Measurements from ENCODE around the gene EZH1. TPM values are rescaled to one million over a fixed set of nuclear protein-coding genes. Genes with fewer than 3 reads are reported as not detected.
A peak's percentile ranks its signal among the peaks of the same experiment; 100 is the strongest.

Gene EZH1
- total and polyA plus RNA-seq, 2 donors = 18.5 to 38.8 TPM

DNA sequence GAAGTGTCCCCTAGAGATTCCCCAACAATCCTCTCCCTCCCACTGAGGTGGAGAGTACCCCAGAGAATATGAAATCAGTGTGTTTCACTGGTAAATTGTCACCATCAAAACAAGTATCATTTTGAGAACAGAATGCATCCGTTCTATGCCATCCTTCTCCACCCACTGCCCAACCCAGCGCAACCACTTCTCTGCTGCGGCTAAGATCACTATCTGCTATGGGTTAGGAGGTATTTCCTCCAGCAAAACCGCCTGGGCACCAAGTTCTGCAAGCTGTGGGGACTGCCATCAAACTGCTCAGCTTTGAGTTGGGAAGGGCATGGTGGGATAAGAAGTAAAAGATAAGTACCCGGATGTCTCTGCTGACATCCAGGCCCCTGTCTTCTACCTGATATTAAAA is 38.1 kb downstream of the EZH1 start:
- Histone ChIP-seq H3K27me3 (ENCODE audit: control insufficient read depth in 2 of 2, insufficient read depth in 1 of 2, low read length in 1 of 2) (no peaks in the 10 kb centered on the region), H3K27ac (ENCODE audit: low read depth in 1 of 2, low read length in 1 of 2) (no peak overlapping the region), H3K4me1 (ENCODE audit: control insufficient read depth in 2 of 2, insufficient read depth in 2 of 2, low read length in 2 of 2) (peaks cover 6 to 30% of the 10 kb centered on the region in 2 donors), H3K9me3 (ENCODE audit: control insufficient read depth in 2 of 2, insufficient read depth in 1 of 2, low read length in 1 of 2) (no peaks in the 10 kb centered on the region), H3K36me3 (ENCODE audit: control insufficient read depth in 2 of 2, insufficient read depth in 2 of 2, low read length in 1 of 2) (peaks cover 89 to 91% of the 10 kb centered on the region in 2 donors), H3K4me3 (ENCODE audit: low read length in 2 of 2) (no peak overlapping the region)
- 45% methylated on average over 5 of the region's 5 CpGs for WGBS
- DNase-seq (ENCODE audit: low read depth in 6 of 9, low spot score in 9 of 9) = peak in 1 of 9 donors; percentile 49

DNA sequence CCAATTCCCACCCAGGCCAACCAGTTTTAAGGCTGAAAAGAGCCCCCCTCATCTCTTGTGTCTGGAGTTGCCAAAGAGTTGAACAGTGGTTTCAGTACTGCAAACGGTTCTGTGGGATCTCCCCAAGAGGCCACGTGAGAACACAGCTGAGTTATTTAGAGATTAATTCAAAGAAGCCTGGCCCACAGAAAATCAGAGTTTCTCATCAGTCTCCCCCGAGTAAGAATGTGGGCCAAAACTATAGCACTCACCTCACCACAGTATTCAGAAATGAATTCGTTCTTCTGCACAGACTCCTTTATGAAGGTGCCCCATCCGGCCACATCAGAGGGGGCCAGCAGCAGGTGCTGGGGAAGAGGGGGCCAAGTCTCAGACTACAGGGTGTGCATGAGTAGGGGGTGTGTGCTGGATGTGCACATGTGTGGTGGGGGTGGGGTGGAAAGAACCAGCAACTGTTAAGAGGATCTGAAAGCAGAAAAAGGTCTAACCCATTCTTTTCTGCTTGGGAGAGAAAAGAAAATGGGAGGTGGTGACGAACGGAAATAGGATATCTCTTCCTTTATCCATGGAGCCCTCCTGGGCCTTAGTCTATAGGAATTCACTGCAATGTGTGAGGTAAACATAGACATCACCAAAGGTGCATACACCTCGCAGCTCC is 39.9 kb downstream of the EZH1 start:
- Histone ChIP-seq H3K36me3 (ENCODE audit: control insufficient read depth in 2 of 2, insufficient read depth in 2 of 2, low read length in 1 of 2) (peaks cover 93 to 94% of the 10 kb centered on the region in 2 donors), H3K27me3 (ENCODE audit: control insufficient read depth in 2 of 2, insufficient read depth in 1 of 2, low read length in 1 of 2) (no peaks in the 10 kb centered on the region), H3K4me3 (ENCODE audit: low read length in 2 of 2) (no peak overlapping the region), H3K4me1 (ENCODE audit: control insufficient read depth in 2 of 2, insufficient read depth in 2 of 2, low read length in 2 of 2) (peaks cover 6 to 30% of the 10 kb centered on the region in 2 donors), H3K27ac (ENCODE audit: low read depth in 1 of 2, low read length in 1 of 2) (no peak overlapping the region), H3K9me3 (ENCODE audit: control insufficient read depth in 2 of 2, insufficient read depth in 1 of 2, low read length in 1 of 2) (no peaks in the 10 kb centered on the region)
- 47% methylated on average over 8 of the region's 8 CpGs for WGBS
- DNase-seq (ENCODE audit: low read depth in 6 of 9, low spot score in 9 of 9) = peak in 1 of 9 donors; percentile 50

DNA sequence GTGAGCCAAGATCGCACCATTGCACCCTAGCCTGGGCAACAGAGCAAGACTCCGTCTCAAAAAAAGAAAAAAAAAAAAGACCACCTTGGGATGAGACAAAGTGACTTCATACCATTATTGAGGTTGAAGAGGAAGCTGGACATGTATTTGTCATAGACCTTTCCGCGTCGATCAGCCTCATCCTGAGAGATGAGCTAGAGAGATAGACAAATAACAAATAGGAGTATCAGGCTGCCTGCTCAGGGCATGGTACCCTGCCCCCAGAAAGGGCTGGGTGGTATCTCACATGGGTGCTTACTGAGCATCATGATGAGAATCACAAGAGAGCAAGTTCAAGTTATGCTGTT is 40.4 kb downstream of the EZH1 start:
- H3K4me1 ChIP-seq (ENCODE audit: control insufficient read depth in 2 of 2, insufficient read depth in 2 of 2, low read length in 2 of 2) = peaks cover 6 to 30% of the 10 kb centered on the region in 2 donors
- peaks cover 92 to 94% of the 10 kb centered on the region in 2 donors for H3K36me3 ChIP-seq (ENCODE audit: control insufficient read depth in 2 of 2, insufficient read depth in 2 of 2, low read length in 1 of 2)
- no peak for DNase-seq (ENCODE audit: low read depth in 6 of 9, low spot score in 9 of 9)
- H3K4me3 ChIP-seq (ENCODE audit: low read length in 2 of 2) = no peak overlapping the region
- no peaks in the 10 kb centered on the region for H3K9me3 ChIP-seq (ENCODE audit: control insufficient read depth in 2 of 2, insufficient read depth in 1 of 2, low read length in 1 of 2)
- no peaks in the 10 kb centered on the region for H3K27me3 ChIP-seq (ENCODE audit: control insufficient read depth in 2 of 2, insufficient read depth in 1 of 2, low read length in 1 of 2)
- 98% methylated on average over 5 of the region's 5 CpGs for WGBS
- no peak overlapping the region for H3K27ac ChIP-seq (ENCODE audit: low read depth in 1 of 2, low read length in 1 of 2)

DNA sequence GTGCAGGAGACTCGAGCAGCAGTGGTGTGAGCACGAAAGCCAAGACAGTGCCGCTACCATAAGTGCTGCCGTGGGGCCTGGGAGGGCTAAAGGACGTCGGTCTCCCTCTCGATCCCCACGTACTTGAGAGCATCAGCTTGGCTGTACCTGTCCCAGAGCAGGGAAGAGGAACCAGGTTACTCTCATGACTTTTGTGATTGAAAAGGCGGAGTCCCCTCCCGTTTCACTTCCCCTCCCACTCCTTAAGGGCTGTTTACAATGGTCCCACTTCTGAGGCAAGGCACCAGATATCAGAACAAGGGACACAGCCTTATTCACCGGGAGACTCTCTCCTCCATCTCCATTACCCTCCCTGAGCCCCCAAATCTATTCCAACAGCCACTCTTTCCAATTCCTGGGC is 42.4 kb downstream of the EZH1 start:
- no peak for DNase-seq (ENCODE audit: low read depth in 6 of 9, low spot score in 9 of 9)
- 94% methylated on average over 11 of the region's 11 CpGs for WGBS
- H3K36me3 ChIP-seq (ENCODE audit: control insufficient read depth in 2 of 2, insufficient read depth in 2 of 2, low read length in 1 of 2) = peaks cover 72 to 80% of the 10 kb centered on the region in 2 donors

GRCh38 chr17:42700586-42701289 is 44.1 kb downstream of the EZH1 start:
- 92% methylated on average over 10 of the region's 10 CpGs for WGBS

More for the DNA sequence above, 42.4 kb downstream of the EZH1 start:
- H3K27ac ChIP-seq (ENCODE audit: low read depth in 1 of 2, low read length in 1 of 2) = no peak overlapping the region
- no peaks in the 10 kb centered on the region for H3K9me3 ChIP-seq (ENCODE audit: control insufficient read depth in 2 of 2, insufficient read depth in 1 of 2, low read length in 1 of 2)
- no peak overlapping the region for H3K4me3 ChIP-seq (ENCODE audit: low read length in 2 of 2)
- no peaks in the 10 kb centered on the region for H3K27me3 ChIP-seq (ENCODE audit: control insufficient read depth in 2 of 2, insufficient read depth in 1 of 2, low read length in 1 of 2)
- H3K4me1 ChIP-seq (ENCODE audit: control insufficient read depth in 2 of 2, insufficient read depth in 2 of 2, low read length in 2 of 2) = peaks cover 6 to 29% of the 10 kb centered on the region in 2 donors

DNA sequence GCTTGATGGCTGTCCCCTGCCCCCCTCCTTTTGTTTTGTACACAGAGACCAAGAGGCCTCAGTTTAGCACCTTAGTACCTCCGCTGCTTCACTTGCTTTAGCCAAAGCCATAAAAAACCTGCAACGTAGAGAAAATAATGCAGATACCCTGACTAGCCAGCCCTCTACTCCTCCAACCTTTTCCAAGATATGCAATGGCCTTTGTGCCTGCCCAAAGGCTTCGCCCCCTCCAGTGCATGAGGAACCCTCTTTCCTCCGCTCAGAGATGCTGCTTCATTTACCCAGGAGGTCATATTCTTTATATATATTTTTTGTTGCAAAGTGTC is 45.5 kb downstream of the EZH1 start:
- WGBS = 98% methylated on average over 4 of the region's 4 CpGs
- peaks cover 0 to 2% of the 10 kb centered on the region in 2 donors for H3K4me1 ChIP-seq (ENCODE audit: control insufficient read depth in 2 of 2, insufficient read depth in 2 of 2, low read length in 2 of 2)
- H3K27me3 ChIP-seq (ENCODE audit: control insufficient read depth in 2 of 2, insufficient read depth in 1 of 2, low read length in 1 of 2) = no peaks in the 10 kb centered on the region
- DNase-seq (ENCODE audit: low read depth in 6 of 9, low spot score in 9 of 9) = no peak
- no peaks in the 10 kb centered on the region for H3K9me3 ChIP-seq (ENCODE audit: control insufficient read depth in 2 of 2, insufficient read depth in 1 of 2, low read length in 1 of 2)
- H3K36me3 ChIP-seq (ENCODE audit: control insufficient read depth in 2 of 2, insufficient read depth in 2 of 2, low read length in 1 of 2) = peaks cover 43 to 49% of the 10 kb centered on the region in 2 donors
- H3K4me3 ChIP-seq (ENCODE audit: low read length in 2 of 2) = no peak overlapping the region
- H3K27ac ChIP-seq (ENCODE audit: low read depth in 1 of 2, low read length in 1 of 2) = no peak overlapping the region

More at GRCh38 chr17:42700586-42701289, 44.1 kb downstream of the EZH1 start:
- Histone ChIP-seq H3K27ac (ENCODE audit: low read depth in 1 of 2, low read length in 1 of 2) (no peak overlapping the region), H3K27me3 (ENCODE audit: control insufficient read depth in 2 of 2, insufficient read depth in 1 of 2, low read length in 1 of 2) (no peaks in the 10 kb centered on the region), H3K4me3 (ENCODE audit: low read length in 2 of 2) (no peak overlapping the region), H3K9me3 (ENCODE audit: control insufficient read depth in 2 of 2, insufficient read depth in 1 of 2, low read length in 1 of 2) (no peaks in the 10 kb centered on the region), H3K36me3 (ENCODE audit: control insufficient read depth in 2 of 2, insufficient read depth in 2 of 2, low read length in 1 of 2) (peaks cover 56 to 63% of the 10 kb centered on the region in 2 donors), H3K4me1 (ENCODE audit: control insufficient read depth in 2 of 2, insufficient read depth in 2 of 2, low read length in 2 of 2) (peaks cover 4 to 15% of the 10 kb centered on the region in 2 donors)
- DNase-seq (ENCODE audit: low read depth in 6 of 9, low spot score in 9 of 9) = no peak

GRCh38 chr17:42698736-42699414 is 46.0 kb downstream of the EZH1 start:
- Histone ChIP-seq H3K36me3 (ENCODE audit: control insufficient read depth in 2 of 2, insufficient read depth in 2 of 2, low read length in 1 of 2) (peaks cover 38 to 46% of the 10 kb centered on the region in 2 donors), H3K27me3 (ENCODE audit: control insufficient read depth in 2 of 2, insufficient read depth in 1 of 2, low read length in 1 of 2) (no peaks in the 10 kb centered on the region), H3K27ac (ENCODE audit: low read depth in 1 of 2, low read length in 1 of 2) (no peak overlapping the region), H3K4me3 (ENCODE audit: low read length in 2 of 2) (no peak overlapping the region), H3K9me3 (ENCODE audit: control insufficient read depth in 2 of 2, insufficient read depth in 1 of 2, low read length in 1 of 2) (no peaks in the 10 kb centered on the region), H3K4me1 (ENCODE audit: control insufficient read depth in 2 of 2, insufficient read depth in 2 of 2, low read length in 2 of 2) (no peaks in the 10 kb centered on the region)
- no peak for DNase-seq (ENCODE audit: low read depth in 6 of 9, low spot score in 9 of 9)
- 97% methylated on average over 2 of the region's 2 CpGs for WGBS

- Histone ChIP-seq H3K27ac (ENCODE audit: low read depth in 1 of 2, low read length in 1 of 2) (no peak overlapping the region), H3K4me1 (ENCODE audit: control insufficient read depth in 2 of 2, insufficient read depth in 2 of 2, low read length in 2 of 2) (no peaks in the 10 kb centered on the region), H3K4me3 (ENCODE audit: low read length in 2 of 2) (no peak overlapping the region), H3K9me3 (ENCODE audit: control insufficient read depth in 2 of 2, insufficient read depth in 1 of 2, low read length in 1 of 2) (no peaks in the 10 kb centered on the region), H3K27me3 (ENCODE audit: control insufficient read depth in 2 of 2, insufficient read depth in 1 of 2, low read length in 1 of 2) (no peaks in the 10 kb centered on the region), H3K36me3 (ENCODE audit: control insufficient read depth in 2 of 2, insufficient read depth in 2 of 2, low read length in 1 of 2) (peaks cover 25 to 31% of the 10 kb centered on the region in 2 donors)
- no peak for DNase-seq (ENCODE audit: low read depth in 6 of 9, low spot score in 9 of 9)
- 98% methylated on average over 19 of the region's 19 CpGs for WGBS
Observed at GRCh38 chr17:42697108-42697811, 47.6 kb downstream of the EZH1 start.
